ENCODE results near the gene AGPAT4.

AGPAT4 gene

GRCh38 chr6:161162722-161163121 lies 111.1 kb downstream of the AGPAT4 start:
- no peak for DNase-seq

- DNase-seq, result no peak
Observed at GRCh38 chr6:161161889-161162624, 111.8 kb downstream of the AGPAT4 start.

DNA sequence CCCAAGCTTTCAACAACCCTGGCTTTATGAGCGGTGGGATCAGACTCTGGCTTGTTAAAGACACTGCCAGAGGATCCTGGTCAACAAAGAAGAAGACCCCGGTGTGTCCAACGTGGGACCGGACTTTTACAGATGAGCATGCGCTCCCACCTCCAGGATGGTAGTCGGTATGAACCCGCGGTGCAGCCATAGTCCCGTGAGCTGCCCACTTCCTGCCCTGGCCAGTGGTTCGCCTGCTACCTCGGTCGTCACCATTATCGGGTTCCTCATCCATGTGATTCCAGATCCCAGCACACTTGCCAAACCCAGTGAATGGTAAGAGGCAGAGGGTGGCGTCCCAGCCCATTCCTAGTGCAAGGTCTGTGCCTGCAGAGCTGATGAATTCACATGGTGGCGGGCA lies 112.7 kb downstream of the AGPAT4 start:
- DNase-seq, result no peak

- DNase-seq, result no peak
Observed at GRCh38 chr6:161154796-161155335, 119.0 kb downstream of the AGPAT4 start.

DNA sequence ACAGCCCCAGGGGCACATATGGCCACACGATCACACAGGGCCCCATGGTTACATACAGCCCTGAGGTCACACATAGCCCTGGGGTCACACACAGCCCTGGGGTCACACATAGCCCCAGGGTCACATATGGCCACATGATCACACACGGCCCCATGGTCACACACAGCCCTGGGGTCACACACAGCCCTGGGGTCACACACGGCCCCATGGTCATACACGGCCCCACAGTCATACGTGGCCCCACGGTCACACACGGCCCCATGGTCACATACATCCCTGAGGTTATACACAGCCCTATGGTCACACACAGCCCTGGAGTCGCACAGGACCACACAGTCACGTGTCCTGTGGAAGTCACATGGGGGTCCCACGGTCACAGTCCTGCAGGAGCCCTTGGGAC lies 120.1 kb downstream of the AGPAT4 start:
- DNase-seq, result no peak

- peak in 1 of 2 donors; percentile 6 for DNase-seq
Observed at GRCh38 chr6:161152907-161153662, 120.8 kb downstream of the AGPAT4 start.

- DNase-seq, result no peak
Observed at GRCh38 chr6:161152527-161152862, 121.4 kb downstream of the AGPAT4 start.

- no peak for DNase-seq
Observed at GRCh38 chr6:161151660-161152526, 122.0 kb downstream of the AGPAT4 start.

- no peak for DNase-seq
Observed at GRCh38 chr6:161151059-161151645, 122.7 kb downstream of the AGPAT4 start.

DNA sequence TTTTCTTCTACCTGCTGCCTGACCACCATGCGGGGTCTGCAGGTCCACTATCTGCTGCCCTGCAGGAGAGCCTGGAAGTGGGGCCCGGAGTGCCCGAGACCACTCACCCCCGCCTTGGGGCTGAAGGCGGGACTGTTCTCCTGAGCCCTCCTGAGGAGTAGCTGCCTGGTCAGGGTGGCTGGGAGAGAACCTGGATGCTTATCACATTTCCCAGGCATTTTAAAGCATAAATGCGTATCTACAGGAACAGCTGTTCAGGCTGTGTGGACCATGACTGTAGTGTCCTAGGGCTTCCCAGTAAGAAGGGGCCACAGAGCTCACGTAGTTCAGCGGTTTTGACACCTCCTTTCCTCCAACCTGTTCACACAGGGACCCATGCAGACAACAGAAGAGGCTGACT lies 123.3 kb downstream of the AGPAT4 start:
- DNase-seq, result no peak

DNA sequence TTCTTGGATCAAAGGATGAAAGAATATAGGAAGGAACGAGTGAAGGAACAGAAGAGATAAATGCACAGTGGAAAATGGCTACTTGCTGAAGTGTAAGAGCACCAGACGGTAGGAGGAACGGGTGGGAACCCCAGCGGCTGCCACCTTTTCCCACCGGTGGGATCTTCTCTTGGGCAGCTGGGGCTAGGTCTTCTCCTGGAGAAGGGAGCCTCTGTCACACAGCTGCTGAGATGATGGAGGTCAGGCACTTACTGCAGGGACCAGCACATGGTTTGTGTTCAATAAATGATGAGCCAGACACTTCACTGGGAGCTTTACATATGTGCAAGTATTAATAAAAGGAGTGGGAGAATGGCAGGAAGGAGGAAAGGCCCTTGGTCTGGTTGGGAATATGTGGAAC lies 123.7 kb downstream of the AGPAT4 start:
- DNase-seq, result no peak

DNA sequence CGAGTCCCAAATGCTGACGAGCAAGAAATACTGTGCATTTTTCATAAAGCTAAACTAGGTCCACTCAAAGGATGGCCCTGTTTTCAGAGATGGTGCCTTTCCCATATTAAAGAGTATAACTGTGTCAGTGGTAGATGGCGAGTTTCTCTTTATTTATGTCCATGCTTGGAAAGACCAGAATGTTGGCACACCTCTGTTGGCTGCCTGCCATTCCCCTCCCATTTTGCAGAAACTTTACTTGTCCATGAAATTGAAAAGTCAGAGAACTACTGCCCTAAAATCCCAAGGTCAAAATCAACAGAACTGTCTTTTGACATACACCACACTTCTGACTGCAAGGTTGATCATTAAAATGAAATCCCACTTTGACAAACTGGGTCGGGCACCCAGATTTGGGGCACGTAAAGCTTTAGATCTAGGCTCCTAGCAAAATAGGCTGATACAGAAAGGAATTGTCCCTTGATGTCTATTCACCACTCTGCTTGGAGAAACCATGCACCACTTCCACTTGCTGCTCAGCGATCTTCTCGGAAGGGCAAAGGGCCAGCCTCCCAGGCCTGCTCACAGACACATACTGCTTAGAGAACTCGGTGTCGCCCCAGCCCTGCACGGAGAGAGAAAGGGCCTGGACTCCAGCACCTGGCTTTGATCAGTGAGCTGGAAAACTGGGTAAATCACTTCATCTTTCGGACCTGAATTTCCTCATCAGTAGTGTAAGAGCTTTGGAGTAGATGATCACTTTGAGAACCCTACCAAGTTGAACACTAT lies 130.0 kb downstream of the AGPAT4 start:
- DNase-seq, result no peak

GRCh38 chr6:161142957-161143296 lies 130.9 kb downstream of the AGPAT4 start:
- no peak for DNase-seq

DNA sequence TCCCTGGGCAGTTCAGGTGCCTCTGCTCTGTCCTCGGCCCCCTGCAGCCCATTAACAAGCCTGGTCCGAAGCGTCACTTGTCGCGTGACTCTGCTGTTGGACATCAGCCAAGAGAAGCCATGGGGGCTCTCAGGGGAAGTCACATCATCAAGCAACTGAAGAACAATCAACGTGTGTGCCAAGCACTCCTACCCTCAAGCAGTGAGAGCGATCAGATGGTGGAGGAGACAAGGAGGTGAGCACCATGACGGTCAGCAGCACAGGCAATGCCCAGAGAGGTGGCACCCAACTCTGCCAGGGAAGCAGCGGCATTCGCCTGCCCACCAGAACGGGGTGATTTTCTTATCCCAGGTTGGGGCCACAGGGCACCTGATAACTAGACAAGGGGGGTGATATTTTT lies 132.7 kb downstream of the AGPAT4 start:
- DNase-seq, result no peak

- DNase-seq, result no peak
Observed at GRCh38 chr6:161140554-161140875, 133.3 kb downstream of the AGPAT4 start.

GRCh38 chr6:161139766-161140553 lies 133.9 kb downstream of the AGPAT4 start:
- DNase-seq, result no peak

GRCh38 chr6:161139304-161139765 lies 134.5 kb downstream of the AGPAT4 start:
- no peak for DNase-seq

DNA sequence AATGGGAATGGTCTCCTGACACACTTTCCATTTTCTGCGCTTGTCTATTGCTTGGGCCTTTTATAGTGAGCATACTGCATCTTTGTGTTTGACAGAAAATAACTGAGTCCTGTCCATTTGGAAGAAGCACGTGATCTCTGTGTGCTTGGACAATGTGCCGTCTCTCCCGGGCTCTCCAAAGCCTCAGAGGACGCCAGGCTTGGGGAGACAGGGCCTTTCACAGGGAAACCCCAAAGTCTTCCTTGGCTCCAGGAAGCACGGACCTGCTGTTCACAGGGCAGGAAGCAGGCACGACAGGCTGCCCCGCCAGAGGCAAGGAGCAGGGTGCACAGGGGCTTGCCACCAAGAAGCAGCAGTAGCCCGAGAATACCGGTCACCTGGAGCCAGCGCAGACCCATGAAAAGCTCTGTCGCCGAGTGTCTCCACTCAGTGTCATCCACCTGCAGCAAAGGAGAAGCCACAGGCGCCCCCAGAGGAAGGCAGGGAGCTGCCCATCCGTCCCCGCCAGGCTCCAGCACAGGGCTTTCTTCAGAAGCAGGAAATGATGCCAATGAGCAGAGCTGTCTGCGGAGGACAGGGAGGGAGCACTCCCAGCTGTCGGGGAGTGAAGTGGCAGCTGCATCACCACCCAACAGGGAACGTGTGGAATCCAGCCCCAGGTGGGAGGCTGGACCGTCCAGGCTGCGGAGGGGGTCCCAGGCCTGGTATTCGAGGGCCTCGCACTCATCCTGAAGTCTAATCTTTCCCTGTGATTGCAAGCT lies 135.1 kb downstream of the AGPAT4 start:
- no peak for DNase-seq

DNA sequence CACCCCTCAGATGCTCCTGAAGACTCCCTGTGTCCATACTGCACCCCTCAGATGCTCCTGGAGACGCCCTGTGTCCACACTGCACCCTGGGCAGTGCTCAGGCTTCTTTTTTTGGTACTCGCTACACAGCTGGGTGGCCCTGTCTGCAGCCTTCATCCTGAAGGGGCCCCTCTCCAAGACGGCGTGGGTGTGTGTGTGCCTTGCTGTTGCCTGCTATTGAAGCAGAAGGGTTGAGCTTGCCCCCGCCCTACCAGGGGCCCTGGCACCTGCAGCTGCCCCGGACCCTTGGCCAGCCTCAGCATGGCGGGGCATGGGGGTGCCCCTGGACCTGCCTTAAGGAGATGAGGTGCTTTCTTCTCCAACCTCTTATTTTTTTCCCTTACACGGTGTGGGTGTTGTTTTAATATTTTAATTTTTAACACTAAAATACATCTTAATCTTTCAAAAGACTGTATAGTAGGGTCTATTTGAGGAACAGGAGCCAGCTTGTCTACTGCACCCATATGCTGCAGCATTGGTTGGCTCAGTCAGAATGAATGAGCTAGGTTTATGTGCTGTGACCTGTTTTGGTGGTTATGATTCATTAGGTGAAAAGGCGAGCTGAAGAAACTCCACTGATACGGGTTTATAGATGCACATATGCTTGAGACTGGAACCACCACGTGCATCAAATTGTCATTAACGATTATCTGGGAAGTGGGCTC lies 135.9 kb downstream of the AGPAT4 start:
- DNase-seq, result no peak

DNA sequence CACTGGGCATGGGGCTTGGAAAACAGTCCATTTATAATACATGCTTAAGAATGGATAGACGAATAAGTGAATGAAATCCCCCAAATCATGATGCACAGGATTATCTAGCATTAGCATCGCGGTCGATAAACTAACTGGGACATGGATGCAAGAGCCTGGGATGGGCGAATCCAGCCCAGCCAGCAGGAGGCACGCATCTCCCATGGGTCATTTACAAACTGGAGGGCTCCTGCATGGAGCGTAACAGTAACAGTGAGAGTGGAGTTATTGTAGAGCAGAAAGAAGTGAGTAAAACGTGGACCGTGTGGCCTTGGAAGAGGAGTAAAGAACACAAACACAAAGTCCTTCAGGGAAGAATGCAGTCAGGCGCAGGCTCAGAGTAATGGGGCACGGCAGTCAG lies 136.5 kb downstream of the AGPAT4 start:
- DNase-seq, result no peak

Measured in CD4-positive, alpha-beta T cell treated with Interleukin-1 beta for 1 hour (primary cell).